GM23338 (cell line): Measurements from ENCODE around the gene CA7. TPM values are rescaled to one million over a fixed set of nuclear protein-coding genes. Genes with fewer than 3 reads are reported as not detected.
A peak's percentile ranks its signal among the peaks of the same experiment; 100 is the strongest.

Experiments
- ATAC-seq: fragments of 200-7000 bp; cut with Tn5 transposase; 3 replicates; pipeline ENCODE4 v1.9.1; 2020
- DNase-seq: peaks from one replicate; pipeline ENCODE4 v3.0.0-alpha.2; 2015; ENCODE audit warnings: low spot score
- H2AFZ ChIP-seq: fragments of 200-600 bp; sonication (generic); 2 replicates; pipeline ENCODE4 v1.8.0; 2016; ENCODE audit warnings: antibody characterized with exemption, mild to moderate bottlenecking, moderate library complexity
- H3F3A ChIP-seq: fragments of 200-600 bp; sonication (generic); replicated peaks from 2 replicates; pipeline ENCODE4 v1.8.0; 2017; ENCODE audit warnings: antibody characterized with exemption, mixed run types, low read depth
- H3K27ac ChIP-seq: fragments of 200-600 bp; sonication (generic); 2 replicates; pipeline ENCODE4 v1.6.1; 2016; ENCODE audit warnings: low read depth
- H3K27me3 ChIP-seq: fragments of 200-600 bp; sonication (generic); 2 replicates; pipeline ENCODE4 v1.8.0; 2016; ENCODE audit warnings: mild to moderate bottlenecking, mixed run types, moderate library complexity; ENCODE audit not compliant: insufficient read depth
- H3K36me3 ChIP-seq: fragments of 200-600 bp; sonication (generic); 2 replicates; pipeline ENCODE4 v1.8.0; 2016; ENCODE audit warnings: mild to moderate bottlenecking; ENCODE audit not compliant: insufficient read depth
- H3K4me1 ChIP-seq: fragments of 200-600 bp; sonication (generic); 2 replicates; pipeline ENCODE4 v1.8.0; 2016; ENCODE audit warnings: mild to moderate bottlenecking, moderate library complexity; ENCODE audit not compliant: insufficient read depth
- H3K4me2 ChIP-seq: fragments of 200-600 bp; sonication (generic); 2 replicates; pipeline ENCODE4 v1.7.1; 2017; ENCODE audit warnings: mixed run types
- H3K4me3 ChIP-seq: fragments of 200-600 bp; sonication (generic); 2 replicates; pipeline ENCODE4 v1.6.1; 2016; ENCODE audit warnings: mixed run types
- H3K79me2 ChIP-seq: fragments of 200-600 bp; sonication (generic); replicated peaks from 2 replicates; pipeline ENCODE4 v1.8.0; 2017; ENCODE audit warnings: mild to moderate bottlenecking; ENCODE audit not compliant: insufficient read depth
- H3K9me2 ChIP-seq: fragments of 200-600 bp; sonication (generic); 2 replicates; pipeline ENCODE4 v1.8.0; 2017; ENCODE audit not compliant: insufficient read depth
- H4K20me1 ChIP-seq: fragments of 200-600 bp; sonication (generic); replicated peaks from 2 replicates; pipeline ENCODE4 v1.8.0; 2017; ENCODE audit warnings: mild to moderate bottlenecking; ENCODE audit not compliant: insufficient read depth
- H3K27ac Mint-ChIP-seq: 2 replicates; pipeline ENCODE4 v1.8.0; 2020; ENCODE audit warnings: inconsistent platforms, mild to moderate bottlenecking, moderate library complexity, mixed read lengths
- H3K27me3 Mint-ChIP-seq: 3 replicates; pipeline ENCODE4 v1.8.0; 2022; ENCODE audit warnings: low read depth, mild to moderate bottlenecking, moderate library complexity, mixed read lengths, inconsistent platforms; ENCODE audit not compliant: insufficient read depth, poor library complexity
- H3K36me3 Mint-ChIP-seq: 3 replicates; pipeline ENCODE4 v1.8.0; 2021; ENCODE audit warnings: low read depth, mild to moderate bottlenecking, inconsistent platforms, moderate library complexity, mixed read lengths
- H3K4me1 Mint-ChIP-seq: 3 replicates; pipeline ENCODE4 v1.8.0; 2020; ENCODE audit warnings: mild to moderate bottlenecking, inconsistent platforms, mixed read lengths
- H3K4me3 Mint-ChIP-seq: 3 replicates; pipeline ENCODE4 v1.8.0; 2021; ENCODE audit warnings: moderate library complexity, mild to moderate bottlenecking, inconsistent platforms, mixed read lengths
- H3K9me3 Mint-ChIP-seq: 3 replicates; pipeline ENCODE4 v1.8.0; 2020; ENCODE audit warnings: moderate library complexity, mild to moderate bottlenecking, inconsistent platforms, mixed read lengths
- JUNB ChIP-seq: IDR thresholded peaks from one replicate; pipeline ENCODE4 v1.6.1; 2016; ENCODE audit warnings: antibody characterized with exemption; ENCODE audit not compliant: unreplicated experiment
- NANOG ChIP-seq: IDR thresholded peaks from 2 replicates; pipeline ENCODE4 v1.6.1; 2016; ENCODE audit warnings: antibody characterized with exemption, borderline replicate concordance
- POLR2AphosphoS5 ChIP-seq: IDR thresholded peaks from 2 replicates; pipeline ENCODE4 v1.6.1; 2016; ENCODE audit warnings: antibody characterized with exemption, low read depth
- STAT1 ChIP-seq: IDR thresholded peaks from one replicate; pipeline ENCODE4 v1.6.1; 2016; ENCODE audit warnings: antibody characterized with exemption; ENCODE audit not compliant: unreplicated experiment
- ZNF114 ChIP-seq: fragments of 250-450 bp; sonication (Bioruptor Pico); IDR thresholded peaks from 2 replicates; pipeline ENCODE4 v1.5.0; 2020; ENCODE audit warnings: mild to moderate bottlenecking, moderate library complexity
- ZNF462 ChIP-seq: fragments of 250-450 bp; sonication (Bioruptor Pico); IDR thresholded peaks from 2 replicates; pipeline ENCODE4 v1.5.0; 2020; ENCODE audit warnings: mild to moderate bottlenecking, moderate library complexity
- polyA plus RNA-seq: library from polyadenylated mRNA; unstranded; fragments of >200 nt; fragmentation: Nextera tagmentation; extraction: Ambion mirVana; gene quantifications from 2 replicates; pipeline ENCODE4 v1.2.1, GENCODE V29; 2016
- total RNA-seq: library from RNA; depleted of rRNA; stranded (reverse); fragments of >200 nt; shearing (Covaris generic); gene quantifications from 2 replicates; pipeline ENCODE4 v1.2.3, GENCODE V29; 2014

CA7 gene
- total and polyA plus RNA-seq, 2 experiments from 2014 or later = 2.1 to 2.8 TPM

- no peak for TF ChIP-seq ZNF462 (CRISPR knock-in tag)
These were observed 37.3 kb downstream of the CA7 start (continued) for GRCh38 chr16:66881560-66881959.

GRCh38 chr16:66881964-66882508 is 37.8 kb downstream of the CA7 start:
- Histone ChIP-seq H3F3A (no peaks in the 10 kb centered on the region), H3K79me2 (peaks cover 35% of the 10 kb centered on the region), H2AFZ (no peak overlapping the region), H3K36me3 (peaks cover 11% of the 10 kb centered on the region; the same call in 1 of the 2 replicates), H3K4me3 (peak overlapping the region; percentile 96), H3K27ac (no peak overlapping the region), H3K4me1 (peaks cover 13% of the 10 kb centered on the region; the same call in 1 of the 2 replicates), H4K20me1 (peaks cover 26% of the 10 kb centered on the region; the same call in 1 of the 2 replicates), H3K4me2 (peak overlapping the region; percentile 93), H3K9me2 (no peaks in the 10 kb centered on the region), H3K27me3 (peaks cover 7% of the 10 kb centered on the region; the same call in 1 of the 2 replicates)
- Mint-ChIP-seq H3K36me3 (peaks cover 27% of the 10 kb centered on the region), H3K4me1 (peaks cover 10% of the 10 kb centered on the region), H3K27me3 (peaks cover 16% of the 10 kb centered on the region), H3K9me3 (no peaks in the 10 kb centered on the region; the same call in 1 of the 3 replicates), H3K27ac (no peak overlapping the region), H3K4me3 (peak overlapping the region; percentile 97)
- DNase-seq (no peak), ATAC-seq (no peak)
- no peak for TF ChIP-seq STAT1
- TF ChIP-seq JUNB = no peak
- TF ChIP-seq POLR2AphosphoS5 = no peak
- no peak for TF ChIP-seq NANOG
- TF ChIP-seq ZNF114 = no peak
